ENCODE measurements around the gene CDK5RAP1.
"Not testable (repeated sequence)": the region's sequence is repeated elsewhere in the genome, so short reads cannot be mapped to it uniquely, and the experiment has no call there.

The CDK5RAP1 gene

GRCh38 chr20:33400812-33401183, 521 bp downstream of the CDK5RAP1 start:
- Histone ChIP-seq H3K4me3 (ENCODE audit: low read depth, low read length) (peak overlapping the region; percentile 96), H3K36me3 (peaks cover 5% of the 10 kb centered on the region), H3K9me3 (no peaks in the 10 kb centered on the region), H3K27me3 (no peaks in the 10 kb centered on the region), H3K4me1 (peaks cover 4% of the 10 kb centered on the region; the same call in 1 of the 2 replicates)
- no peak for DNase-seq
- TF ChIP-seq CTCF (IDR thresholded peaks at IDR 0.05; ENCODE audit: low read depth, low read length): peak; percentile 19

- Histone ChIP-seq H3K27me3 (no peaks in the 10 kb centered on the region), H3K36me3 (peaks cover 14% of the 10 kb centered on the region), H3K4me1 (peaks cover 4% of the 10 kb centered on the region; the same call in 1 of the 2 replicates), H3K4me3 (ENCODE audit: low read depth, low read length) (peak overlapping the region; percentile 96), H3K9me3 (no peaks in the 10 kb centered on the region)
- DNase-seq: no peak
- TF ChIP-seq CTCF (IDR thresholded peaks at IDR 0.05; ENCODE audit: low read depth, low read length): no peak
Measured at GRCh38 chr20:33399924-33400323, 1.4 kb downstream of the CDK5RAP1 start.

- TF ChIP-seq CTCF (IDR thresholded peaks at IDR 0.05; ENCODE audit: low read depth, low read length): peak; percentile 35; the same call in 1 of the 2 replicates
- no peak overlapping the region for H3K4me3 ChIP-seq (ENCODE audit: low read depth, low read length)
- H3K4me1 ChIP-seq: no peaks in the 10 kb centered on the region
- no peaks in the 10 kb centered on the region for H3K9me3 ChIP-seq
- H3K27me3 ChIP-seq: no peaks in the 10 kb centered on the region
- peaks cover 52% of the 10 kb centered on the region for H3K36me3 ChIP-seq
- no peak for DNase-seq
Measured at GRCh38 chr20:33394718-33395117, 6.6 kb downstream of the CDK5RAP1 start.

- Histone ChIP-seq H3K4me1 (no peaks in the 10 kb centered on the region), H3K36me3 (peaks cover 52% of the 10 kb centered on the region), H3K4me3 (ENCODE audit: low read depth, low read length) (no peak overlapping the region), H3K27me3 (no peaks in the 10 kb centered on the region), H3K9me3 (no peaks in the 10 kb centered on the region)
- no peak for TF ChIP-seq CTCF (IDR thresholded peaks at IDR 0.05; ENCODE audit: low read depth, low read length)
- no peak for DNase-seq
Measured at GRCh38 chr20:33393609-33394008, 7.7 kb downstream of the CDK5RAP1 start.

- peaks cover 60% of the 10 kb centered on the region for H3K36me3 ChIP-seq
- H3K27me3 ChIP-seq: no peaks in the 10 kb centered on the region
- H3K4me1 ChIP-seq: no peaks in the 10 kb centered on the region
- no peak overlapping the region for H3K4me3 ChIP-seq (ENCODE audit: low read depth, low read length)
- no peaks in the 10 kb centered on the region for H3K9me3 ChIP-seq
- no peak for DNase-seq
- TF ChIP-seq CTCF (IDR thresholded peaks at IDR 0.05; ENCODE audit: low read depth, low read length): no peak
Measured at GRCh38 chr20:33391722-33392415, 9.4 kb downstream of the CDK5RAP1 start.

- peaks cover 57% of the 10 kb centered on the region for H3K36me3 ChIP-seq
- H3K27me3 ChIP-seq; H3K9me3 ChIP-seq; H3K4me1 ChIP-seq; DNase-seq; H3K4me3 ChIP-seq (ENCODE audit: low read depth, low read length): not testable (repeated sequence)
Measured at GRCh38 chr20:33389326-33389725, 12.0 kb downstream of the CDK5RAP1 start.
